ENCODE measurements around the gene KANK2.

DNA sequence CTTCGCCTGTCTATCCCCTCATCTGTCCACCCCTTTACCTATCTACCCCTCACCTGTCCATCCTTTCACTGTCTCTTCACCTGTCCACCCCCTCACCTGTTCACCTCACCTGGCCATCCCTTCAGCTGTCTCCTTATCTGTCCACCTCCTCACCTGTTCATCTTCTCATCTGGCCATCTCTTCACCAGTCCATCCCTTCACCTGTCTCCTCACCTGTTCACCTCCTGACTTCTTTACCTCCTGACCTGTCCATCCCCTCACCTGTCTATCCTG lies 13.2 kb upstream of the KANK2 start:
- no peak for TF ChIP-seq POLR2AphosphoS5 (IDR thresholded peaks at IDR 0.05; ENCODE audit: low read length)
- no peak for TF ChIP-seq CTCF (IDR thresholded peaks at IDR 0.05 in 2 of 3, conservative IDR thresholded peaks at IDR 0.05 in 1 of 3; ENCODE audit: control insufficient read depth in 2 of 3, extremely low read depth in 1 of 3, insufficient read depth in 1 of 3, low read depth in 3 of 3, low read length in 3 of 3)
- TF ChIP-seq ZSCAN29 (IDR thresholded peaks at IDR 0.05): no peak
- TF ChIP-seq TAF1 (IDR thresholded peaks at IDR 0.05; ENCODE audit: borderline replicate concordance, low read depth, low read length): no peak
- TF ChIP-seq KLF5 (IDR thresholded peaks at IDR 0.05; ENCODE audit: partially characterized antibody): no peak
- no peak for TF ChIP-seq CBFB (IDR thresholded peaks at IDR 0.05; ENCODE audit: low read depth)
- TF ChIP-seq, protein P1, sequence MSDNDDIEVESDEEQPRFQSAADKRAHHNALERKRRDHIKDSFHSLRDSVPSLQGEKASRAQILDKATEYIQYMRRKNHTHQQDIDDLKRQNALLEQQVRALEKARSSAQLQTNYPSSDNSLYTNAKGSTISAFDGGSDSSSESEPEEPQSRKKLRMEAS (IDR thresholded peaks at IDR 0.05; ENCODE audit: low read depth, low read length): no peak
- TF ChIP-seq, protein P2, sequence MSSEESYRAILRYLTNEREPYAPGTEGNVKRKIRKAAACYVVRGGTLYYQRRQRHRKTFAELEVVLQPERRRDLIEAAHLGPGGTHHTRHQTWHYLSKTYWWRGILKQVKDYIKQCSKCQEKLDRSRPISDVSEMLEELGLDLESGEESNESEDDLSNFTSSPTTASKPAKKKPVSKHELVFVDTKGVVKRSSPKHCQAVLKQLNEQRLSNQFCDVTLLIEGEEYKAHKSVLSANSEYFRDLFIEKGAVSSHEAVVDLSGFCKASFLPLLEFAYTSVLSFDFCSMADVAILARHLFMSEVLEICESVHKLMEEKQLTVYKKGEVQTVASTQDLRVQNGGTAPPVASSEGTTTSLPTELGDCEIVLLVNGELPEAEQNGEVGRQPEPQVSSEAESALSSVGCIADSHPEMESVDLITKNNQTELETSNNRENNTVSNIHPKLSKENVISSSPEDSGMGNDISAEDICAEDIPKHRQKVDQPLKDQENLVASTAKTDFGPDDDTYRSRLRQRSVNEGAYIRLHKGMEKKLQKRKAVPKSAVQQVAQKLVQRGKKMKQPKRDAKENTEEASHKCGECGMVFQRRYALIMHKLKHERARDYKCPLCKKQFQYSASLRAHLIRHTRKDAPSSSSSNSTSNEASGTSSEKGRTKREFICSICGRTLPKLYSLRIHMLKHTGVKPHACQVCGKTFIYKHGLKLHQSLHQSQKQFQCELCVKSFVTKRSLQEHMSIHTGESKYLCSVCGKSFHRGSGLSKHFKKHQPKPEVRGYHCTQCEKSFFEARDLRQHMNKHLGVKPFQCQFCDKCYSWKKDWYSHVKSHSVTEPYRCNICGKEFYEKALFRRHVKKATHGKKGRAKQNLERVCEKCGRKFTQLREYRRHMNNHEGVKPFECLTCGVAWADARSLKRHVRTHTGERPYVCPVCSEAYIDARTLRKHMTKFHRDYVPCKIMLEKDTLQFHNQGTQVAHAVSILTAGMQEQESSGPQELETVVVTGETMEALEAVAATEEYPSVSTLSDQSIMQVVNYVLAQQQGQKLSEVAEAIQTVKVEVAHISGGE (CRISPR knock-in tag; IDR thresholded peaks at IDR 0.05): no peak
- TF ChIP-seq POLR2A (IDR thresholded peaks at IDR 0.05; ENCODE audit: low read depth, low read length): no peak
- TF ChIP-seq EZH2 (IDR thresholded peaks at IDR 0.05; ENCODE audit: borderline replicate concordance, control insufficient read depth, low read depth, low read length): no peak
- no peak for TF ChIP-seq EP300 (IDR thresholded peaks at IDR 0.05; ENCODE audit: borderline replicate concordance in 1 of 2, control insufficient read depth in 1 of 2, low read depth in 2 of 2, low read length in 2 of 2)
- TF ChIP-seq, protein P3, sequence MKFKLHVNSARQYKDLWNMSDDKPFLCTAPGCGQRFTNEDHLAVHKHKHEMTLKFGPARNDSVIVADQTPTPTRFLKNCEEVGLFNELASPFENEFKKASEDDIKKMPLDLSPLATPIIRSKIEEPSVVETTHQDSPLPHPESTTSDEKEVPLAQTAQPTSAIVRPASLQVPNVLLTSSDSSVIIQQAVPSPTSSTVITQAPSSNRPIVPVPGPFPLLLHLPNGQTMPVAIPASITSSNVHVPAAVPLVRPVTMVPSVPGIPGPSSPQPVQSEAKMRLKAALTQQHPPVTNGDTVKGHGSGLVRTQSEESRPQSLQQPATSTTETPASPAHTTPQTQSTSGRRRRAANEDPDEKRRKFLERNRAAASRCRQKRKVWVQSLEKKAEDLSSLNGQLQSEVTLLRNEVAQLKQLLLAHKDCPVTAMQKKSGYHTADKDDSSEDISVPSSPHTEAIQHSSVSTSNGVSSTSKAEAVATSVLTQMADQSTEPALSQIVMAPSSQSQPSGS (IDR thresholded peaks at IDR 0.05; ENCODE audit: low read length): no peak
- no peak for TF ChIP-seq YY1 (IDR thresholded peaks at IDR 0.05; ENCODE audit: low read depth, low read length)

Measured in GM12878 (cell line).